ENCODE data around the gene TADA2A.
"Not testable (repeated sequence)": the region's sequence is repeated elsewhere in the genome, so short reads cannot be mapped to it uniquely, and the experiment has no call there.

Gene TADA2A

GRCh38 chr17:37399265-37399803, 7.4 kb upstream of the TADA2A start:
- DNase-seq (ENCODE audit: low read depth in 2 of 2, low spot score in 1 of 2), result no peak

- no peak for DNase-seq (ENCODE audit: low read depth in 2 of 2, low spot score in 1 of 2)
These were observed 6.2 kb upstream of the TADA2A start for GRCh38 chr17:37400505-37400904.

- not testable (repeated sequence) for DNase-seq (ENCODE audit: low read depth in 2 of 2, low spot score in 1 of 2)
These were observed 1.2 kb upstream of the TADA2A start for GRCh38 chr17:37405522-37405921.

- peak in 1 of 2 donors; percentile 2 for DNase-seq (ENCODE audit: low read depth in 2 of 2, low spot score in 1 of 2)
These were observed 591 bp upstream of the TADA2A start for GRCh38 chr17:37405955-37406634.

- not testable (repeated sequence) for DNase-seq (ENCODE audit: low read depth in 2 of 2, low spot score in 1 of 2)
These were observed 1.4 kb downstream of the TADA2A start for GRCh38 chr17:37408145-37408479.

GRCh38 chr17:37410357-37410756, 3.7 kb downstream of the TADA2A start:
- DNase-seq (ENCODE audit: low read depth in 2 of 2, low spot score in 1 of 2), result no peak

- DNase-seq (ENCODE audit: low read depth in 2 of 2, low spot score in 1 of 2), result no peak
These were observed 7.3 kb downstream of the TADA2A start for GRCh38 chr17:37413875-37414519.

GRCh38 chr17:37417852-37418251, 11.2 kb downstream of the TADA2A start:
- DNase-seq (ENCODE audit: low read depth in 2 of 2, low spot score in 1 of 2), result no peak

- no peak for DNase-seq (ENCODE audit: low read depth in 2 of 2, low spot score in 1 of 2)
These were observed 16.4 kb downstream of the TADA2A start for GRCh38 chr17:37422971-37423625.

GRCh38 chr17:37425268-37425667, 18.6 kb downstream of the TADA2A start:
- DNase-seq (ENCODE audit: low read depth in 2 of 2, low spot score in 1 of 2), result no peak

GRCh38 chr17:37429039-37429438, 22.4 kb downstream of the TADA2A start:
- DNase-seq (ENCODE audit: low read depth in 2 of 2, low spot score in 1 of 2), result no peak

- DNase-seq (ENCODE audit: low read depth in 2 of 2, low spot score in 1 of 2), result no peak
These were observed 22.8 kb downstream of the TADA2A start for GRCh38 chr17:37429453-37429852.

- no peak for DNase-seq (ENCODE audit: low read depth in 2 of 2, low spot score in 1 of 2)
These were observed 23.5 kb downstream of the TADA2A start for GRCh38 chr17:37430051-37430627.

GRCh38 chr17:37432671-37433070, 26.0 kb downstream of the TADA2A start:
- no peak for DNase-seq (ENCODE audit: low read depth in 2 of 2, low spot score in 1 of 2)

GRCh38 chr17:37438141-37438540, 31.5 kb downstream of the TADA2A start:
- DNase-seq (ENCODE audit: low read depth in 2 of 2, low spot score in 1 of 2), result no peak

GRCh38 chr17:37440424-37440823, 33.7 kb downstream of the TADA2A start:
- DNase-seq (ENCODE audit: low read depth in 2 of 2, low spot score in 1 of 2), result no peak

GRCh38 chr17:37441369-37442014, 34.8 kb downstream of the TADA2A start:
- DNase-seq (ENCODE audit: low read depth in 2 of 2, low spot score in 1 of 2), result not testable (repeated sequence)

- no peak for DNase-seq (ENCODE audit: low read depth in 2 of 2, low spot score in 1 of 2)
These were observed 39.3 kb downstream of the TADA2A start for GRCh38 chr17:37446027-37446426.

GRCh38 chr17:37447641-37448040, 41.0 kb downstream of the TADA2A start:
- DNase-seq (ENCODE audit: low read depth in 2 of 2, low spot score in 1 of 2), result no peak

- DNase-seq (ENCODE audit: low read depth in 2 of 2, low spot score in 1 of 2), result no peak
These were observed 43.4 kb downstream of the TADA2A start for GRCh38 chr17:37450112-37450511.

GRCh38 chr17:37457801-37458200, 51.1 kb downstream of the TADA2A start:
- DNase-seq (ENCODE audit: low read depth in 2 of 2, low spot score in 1 of 2), result not testable (repeated sequence)

Measured in stimulated activated CD8-positive, alpha-beta memory T cell treated with anti-CD3 and anti-CD28 coated beads, Interleukin-4, amount 100 ng/mL, for 1 hour (primary cell).